ENCODE measurements around the gene SMURF2. TPM values are rescaled to one million over a fixed set of nuclear protein-coding genes. Genes with fewer than 3 reads are reported as not detected.

The SMURF2 gene
- polyA plus RNA-seq, 2 of the 4 experiments (the other 2 are of a cell fraction) = 16.7 to 26.3 TPM

DNA sequence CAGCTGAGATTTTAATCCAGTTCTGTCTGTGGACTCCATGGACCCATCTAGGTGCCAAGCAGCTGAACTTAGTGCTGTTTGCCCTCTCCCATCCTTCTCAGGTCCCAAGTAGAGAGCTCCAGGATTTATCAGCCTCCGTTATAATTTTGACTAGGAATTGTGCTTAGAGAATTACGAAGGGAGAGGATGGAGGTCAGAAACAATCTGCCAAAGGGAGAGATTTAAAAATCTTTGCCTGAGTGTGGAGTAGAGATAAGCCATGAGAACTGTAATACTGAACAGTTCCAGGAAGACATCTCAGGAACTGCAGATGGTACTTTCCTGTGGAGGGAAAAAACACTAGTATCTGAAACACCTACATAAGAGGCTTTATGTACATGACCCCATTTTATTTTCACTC is 128.3 kb downstream of the SMURF2 start:
- DNase-seq (ENCODE audit: low read depth in 1 of 2, low spot score in 1 of 2) (no peak), ATAC-seq (peak in 1 of 2 experiments; percentile 8; a peak in 1 of 6 replicates), FAIRE-seq (no peak)
- no peaks in the 10 kb centered on the region for H3K4me1 ChIP-seq
- no peak for TF ChIP-seq RCOR1 (IDR thresholded peaks at IDR 0.05; ENCODE audit: low read depth, low read length)
- no peak for TF ChIP-seq HOXA7 (CRISPR knock-in tag; IDR thresholded peaks at IDR 0.05)
- no peak overlapping the region for H3K4me2 ChIP-seq
- ChIA-PET POLR2A (interaction anchor here (1.3 to 1.9 kb wide), 3 partner anchors 8 to 28 kb away, joined by 3 to 7 read pairs (median 4); partner anchors contain the start of genes CEP95 and DDX5), CTCF (interaction anchor here (0.7 to 1.9 kb wide), 12 partner anchors 9 to 116 kb away, joined by 3 to 7 read pairs (median 3); partner anchors contain the start of genes CEP95 and DDX5)
- no peak overlapping the region for H3K27ac ChIP-seq
- H3K9me3 ChIP-seq = no peaks in the 10 kb centered on the region
- 92% methylated on average over 2 of the region's 2 CpGs for WGBS (ENCODE audit: missing lambda C conversion rate)
- no peak overlapping the region for H3K4me3 ChIP-seq

DNA sequence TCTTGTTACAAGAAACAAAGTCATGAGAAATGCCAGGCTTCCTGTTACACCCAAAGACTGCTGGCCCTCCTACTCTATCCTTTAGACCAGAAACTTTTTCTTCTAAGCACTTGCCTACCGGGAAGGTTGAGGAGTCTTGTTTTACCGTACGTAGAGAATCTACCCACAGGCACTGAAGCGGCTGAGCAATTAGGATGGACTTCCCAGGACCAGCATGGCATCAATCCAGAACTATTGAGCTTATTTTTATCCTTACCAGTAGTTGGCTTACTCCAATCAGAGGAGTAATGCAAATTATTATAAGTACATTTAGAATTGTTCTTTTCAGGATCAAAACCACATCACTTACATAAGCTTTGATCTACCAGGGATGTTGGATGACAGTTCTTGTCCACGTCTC is 129.7 kb downstream of the SMURF2 start:
- FAIRE-seq (peak; percentile 13), ATAC-seq (no peak), DNase-seq (ENCODE audit: low read depth in 1 of 2, low spot score in 1 of 2) (no peak)
- H3K4me2 ChIP-seq = no peak overlapping the region
- H3K4me1 ChIP-seq = no peaks in the 10 kb centered on the region
- no peak overlapping the region for H3K27ac ChIP-seq
- no peak for TF ChIP-seq KDM5A (IDR thresholded peaks at IDR 0.05)
- TF ChIP-seq CBX2 (IDR thresholded peaks at IDR 0.05; ENCODE audit: borderline replicate concordance, low read depth) = no peak
- no peak for TF ChIP-seq POLR2A (IDR thresholded peaks at IDR 0.05; ENCODE audit: low read length)
- no peak for TF ChIP-seq MAZ (IDR thresholded peaks at IDR 0.05; ENCODE audit: borderline replicate concordance, low read depth, low read length)
- TF ChIP-seq, protein P1, sequence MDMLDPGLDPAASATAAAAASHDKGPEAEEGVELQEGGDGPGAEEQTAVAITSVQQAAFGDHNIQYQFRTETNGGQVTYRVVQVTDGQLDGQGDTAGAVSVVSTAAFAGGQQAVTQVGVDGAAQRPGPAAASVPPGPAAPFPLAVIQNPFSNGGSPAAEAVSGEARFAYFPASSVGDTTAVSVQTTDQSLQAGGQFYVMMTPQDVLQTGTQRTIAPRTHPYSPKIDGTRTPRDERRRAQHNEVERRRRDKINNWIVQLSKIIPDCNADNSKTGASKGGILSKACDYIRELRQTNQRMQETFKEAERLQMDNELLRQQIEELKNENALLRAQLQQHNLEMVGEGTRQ (IDR thresholded peaks at IDR 0.05) = no peak
- no peak for TF ChIP-seq EHF (CRISPR knock-in tag; IDR thresholded peaks at IDR 0.05)
- TF ChIP-seq EHMT2 (IDR thresholded peaks at IDR 0.05; ENCODE audit: low read depth) = no peak
- ChIA-PET CTCF (interaction anchor here (0.9 to 1.9 kb wide), 6 partner anchors 10 to 117 kb away, joined by 3 to 9 read pairs (median 5); no protein-coding TSS in a partner anchor), POLR2A (interaction anchor here (1.9 kb wide), 1 partner anchor 27 kb away, joined by 7 read pairs; the partner anchor contains the start of gene DDX5)
- no peak overlapping the region for H3K4me3 ChIP-seq
- no peaks in the 10 kb centered on the region for H3K9me3 ChIP-seq
- WGBS (ENCODE audit: missing lambda C conversion rate) = 95% methylated on average over 5 of the region's 5 CpGs

DNA sequence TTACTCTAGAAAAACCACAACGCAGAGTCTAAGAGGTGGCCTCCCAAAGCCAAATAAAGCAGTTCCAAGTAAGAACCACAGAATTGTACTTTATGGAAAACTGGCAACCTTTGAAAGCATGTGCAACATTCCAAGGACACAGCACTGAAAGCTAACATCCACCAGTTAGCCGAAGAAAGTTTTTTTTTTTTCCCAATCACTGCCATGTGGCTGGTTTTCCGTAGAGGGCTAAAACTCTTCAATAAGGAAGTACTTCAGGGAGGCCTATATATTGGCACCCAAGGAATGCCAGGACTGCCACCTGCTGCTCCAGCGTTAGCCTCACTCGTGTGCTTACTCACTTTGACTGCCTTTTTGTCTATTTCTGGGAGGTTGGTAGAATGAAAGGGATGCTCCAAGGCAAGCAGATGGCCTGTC is 130.1 kb downstream of the SMURF2 start:
- Histone ChIP-seq H3K27ac (no peak overlapping the region), H3K4me1 (no peaks in the 10 kb centered on the region), H3K9me3 (no peaks in the 10 kb centered on the region), H3K4me2 (no peak overlapping the region), H3K4me3 (no peak overlapping the region)
- TF ChIP-seq, protein P2, sequence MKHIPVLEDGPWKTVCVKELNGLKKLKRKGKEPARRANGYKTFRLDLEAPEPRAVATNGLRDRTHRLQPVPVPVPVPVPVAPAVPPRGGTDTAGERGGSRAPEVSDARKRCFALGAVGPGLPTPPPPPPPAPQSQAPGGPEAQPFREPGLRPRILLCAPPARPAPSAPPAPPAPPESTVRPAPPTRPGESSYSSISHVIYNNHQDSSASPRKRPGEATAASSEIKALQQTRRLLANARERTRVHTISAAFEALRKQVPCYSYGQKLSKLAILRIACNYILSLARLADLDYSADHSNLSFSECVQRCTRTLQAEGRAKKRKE (CRISPR knock-in tag; IDR thresholded peaks at IDR 0.05; ENCODE audit: low read depth) = no peak
- TF ChIP-seq NPAS2 (CRISPR knock-in tag; IDR thresholded peaks at IDR 0.05; ENCODE audit: borderline replicate concordance) (no peak), ESRRA (IDR thresholded peaks at IDR 0.05; ENCODE audit: borderline replicate concordance, low read length) (no peak), PHF8 (IDR thresholded peaks at IDR 0.05; ENCODE audit: borderline replicate concordance, low read depth) (no peak), RCOR1 (IDR thresholded peaks at IDR 0.05; ENCODE audit: low read depth, low read length) (no peak), MAFK (IDR thresholded peaks at IDR 0.05; ENCODE audit: partially characterized antibody) (no peak), KDM1A (IDR thresholded peaks at IDR 0.05; ENCODE audit: low read depth) (no peak), EP300 (IDR thresholded peaks at IDR 0.05) (no peak), CBX8 (IDR thresholded peaks at IDR 0.05) (no peak), JUNB (IDR thresholded peaks at IDR 0.05) (no peak), FOXS1 (CRISPR knock-in tag; IDR thresholded peaks at IDR 0.05) (no peak)
- TF ChIP-seq, protein P3, sequence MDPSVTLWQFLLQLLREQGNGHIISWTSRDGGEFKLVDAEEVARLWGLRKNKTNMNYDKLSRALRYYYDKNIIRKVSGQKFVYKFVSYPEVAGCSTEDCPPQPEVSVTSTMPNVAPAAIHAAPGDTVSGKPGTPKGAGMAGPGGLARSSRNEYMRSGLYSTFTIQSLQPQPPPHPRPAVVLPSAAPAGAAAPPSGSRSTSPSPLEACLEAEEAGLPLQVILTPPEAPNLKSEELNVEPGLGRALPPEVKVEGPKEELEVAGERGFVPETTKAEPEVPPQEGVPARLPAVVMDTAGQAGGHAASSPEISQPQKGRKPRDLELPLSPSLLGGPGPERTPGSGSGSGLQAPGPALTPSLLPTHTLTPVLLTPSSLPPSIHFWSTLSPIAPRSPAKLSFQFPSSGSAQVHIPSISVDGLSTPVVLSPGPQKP (IDR thresholded peaks at IDR 0.05; ENCODE audit: low read depth, low read length) = no peak
- TF ChIP-seq, protein P4, sequence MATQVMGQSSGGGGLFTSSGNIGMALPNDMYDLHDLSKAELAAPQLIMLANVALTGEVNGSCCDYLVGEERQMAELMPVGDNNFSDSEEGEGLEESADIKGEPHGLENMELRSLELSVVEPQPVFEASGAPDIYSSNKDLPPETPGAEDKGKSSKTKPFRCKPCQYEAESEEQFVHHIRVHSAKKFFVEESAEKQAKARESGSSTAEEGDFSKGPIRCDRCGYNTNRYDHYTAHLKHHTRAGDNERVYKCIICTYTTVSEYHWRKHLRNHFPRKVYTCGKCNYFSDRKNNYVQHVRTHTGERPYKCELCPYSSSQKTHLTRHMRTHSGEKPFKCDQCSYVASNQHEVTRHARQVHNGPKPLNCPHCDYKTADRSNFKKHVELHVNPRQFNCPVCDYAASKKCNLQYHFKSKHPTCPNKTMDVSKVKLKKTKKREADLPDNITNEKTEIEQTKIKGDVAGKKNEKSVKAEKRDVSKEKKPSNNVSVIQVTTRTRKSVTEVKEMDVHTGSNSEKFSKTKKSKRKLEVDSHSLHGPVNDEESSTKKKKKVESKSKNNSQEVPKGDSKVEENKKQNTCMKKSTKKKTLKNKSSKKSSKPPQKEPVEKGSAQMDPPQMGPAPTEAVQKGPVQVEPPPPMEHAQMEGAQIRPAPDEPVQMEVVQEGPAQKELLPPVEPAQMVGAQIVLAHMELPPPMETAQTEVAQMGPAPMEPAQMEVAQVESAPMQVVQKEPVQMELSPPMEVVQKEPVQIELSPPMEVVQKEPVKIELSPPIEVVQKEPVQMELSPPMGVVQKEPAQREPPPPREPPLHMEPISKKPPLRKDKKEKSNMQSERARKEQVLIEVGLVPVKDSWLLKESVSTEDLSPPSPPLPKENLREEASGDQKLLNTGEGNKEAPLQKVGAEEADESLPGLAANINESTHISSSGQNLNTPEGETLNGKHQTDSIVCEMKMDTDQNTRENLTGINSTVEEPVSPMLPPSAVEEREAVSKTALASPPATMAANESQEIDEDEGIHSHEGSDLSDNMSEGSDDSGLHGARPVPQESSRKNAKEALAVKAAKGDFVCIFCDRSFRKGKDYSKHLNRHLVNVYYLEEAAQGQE (IDR thresholded peaks at IDR 0.05) = no peak
- POLR2A ChIA-PET = no interaction called here
- no peak for ATAC-seq
- WGBS (ENCODE audit: missing lambda C conversion rate) = 83% methylated on average over 5 of the region's 5 CpGs
- no peak for DNase-seq (ENCODE audit: low read depth in 1 of 2, low spot score in 1 of 2)
- no peak for FAIRE-seq
- CTCF ChIA-PET = interaction anchor here (0.9 to 1.9 kb wide), 4 partner anchors 15 to 118 kb away, joined by 3 to 9 read pairs (median 7); no protein-coding TSS in a partner anchor
